Fibroblast of lung (primary cell): ENCODE results near the gene CLPTM1L. TPM values are rescaled to one million over a fixed set of nuclear protein-coding genes. Genes with fewer than 3 reads are reported as not detected.

Experiments used
- DNase-seq, 2 donors: peaks; one replicate each; pipeline versions ENCODE4 v3.0.0 to v3.0.0-alpha.2; 2010; ENCODE audit warnings: low read depth in 2 of 2
- H2AFZ ChIP-seq: 2 replicates; pipeline ENCODE4 v1.5.1; 2012; ENCODE audit warnings: low read length, control low read depth, inconsistent platforms
- H3K27ac ChIP-seq: 2 replicates; pipeline ENCODE4 v1.5.1; 2011; ENCODE audit warnings: low read length, control low read depth; ENCODE audit not compliant: insufficient read depth
- H3K27me3 ChIP-seq: 2 replicates; pipeline ENCODE4 v1.5.1; 2011; ENCODE audit warnings: mild to moderate bottlenecking, low read length; ENCODE audit not compliant: control insufficient read depth, insufficient read depth
- H3K36me3 ChIP-seq: 2 replicates; pipeline ENCODE4 v1.5.1; 2011; ENCODE audit warnings: low read length; ENCODE audit not compliant: control insufficient read depth, insufficient read depth
- H3K4me1 ChIP-seq: 2 replicates; pipeline ENCODE4 v1.5.1; 2011; ENCODE audit warnings: low read length; ENCODE audit not compliant: control insufficient read depth, insufficient read depth; ENCODE audit errors: extremely low read depth
- H3K4me2 ChIP-seq: 2 replicates; pipeline ENCODE4 v1.5.1; 2011; ENCODE audit warnings: low read length, control low read depth; ENCODE audit not compliant: insufficient read depth; ENCODE audit errors: extremely low read depth
- H3K4me3 ChIP-seq, 4 experiments: fragments of 200-600 bp in 1 of 4; sonication (generic) in 1 of 4; replicated peaks in 1 of 4; 2 replicates each; pipeline ENCODE4 v1.5.1; 2011 to 2016; ENCODE audit warnings: low read length in 4 of 4, low read depth in 3 of 4, mild to moderate bottlenecking in 3 of 4, control low read depth in 2 of 4, inconsistent platforms in 1 of 4, mixed read lengths in 1 of 4; ENCODE audit not compliant: insufficient read depth in 1 of 4; ENCODE audit errors: control extremely low read depth in 1 of 4
- H3K79me2 ChIP-seq: 2 replicates; pipeline ENCODE4 v1.5.1; 2012; ENCODE audit warnings: mild to moderate bottlenecking, low read length, inconsistent platforms; ENCODE audit not compliant: control insufficient read depth, insufficient read depth
- H3K9ac ChIP-seq: 2 replicates; pipeline ENCODE4 v1.5.1; 2011; ENCODE audit warnings: mild to moderate bottlenecking, low read length, control low read depth; ENCODE audit not compliant: insufficient read depth
- H3K9me3 ChIP-seq: 2 replicates; pipeline ENCODE4 v1.5.1; 2012; ENCODE audit warnings: low read depth, low read length; ENCODE audit not compliant: control insufficient read depth, insufficient read depth
- H4K20me1 ChIP-seq: 2 replicates; pipeline ENCODE4 v1.5.1; 2011; ENCODE audit warnings: low read length; ENCODE audit not compliant: control insufficient read depth, insufficient read depth; ENCODE audit errors: extremely low read depth
- EZH2 ChIP-seq: IDR thresholded peaks from 2 replicates; pipeline ENCODE4 v1.5.1; 2012; ENCODE audit warnings: low read length, control low read depth, mild to moderate bottlenecking; ENCODE audit errors: missing control alignments
- polyA plus RNA-seq, 2 donors: library from polyadenylated mRNA; depleted of rRNA in 1 of 2; stranded (reverse) in 1 of 2; unstranded in 1 of 2; fragments of >200 nt; gene quantifications; 2 replicates each; pipeline ENCODE4 v1.2.1, GENCODE V29; 2011 to 2012; ENCODE audit warnings: missing spikeins in 1 of 2
- total RNA-seq: library from RNA; depleted of rRNA; stranded (reverse); fragments of >200 nt; gene quantifications from 2 replicates; pipeline ENCODE4 v1.2.1, GENCODE V29; 2014
- TF ChIP-seq, protein P1 (sequence below), 2 donors: IDR thresholded peaks in 1 of 2; conservative IDR thresholded peaks in 1 of 2; 1 replicate in 1 of 2; 2 replicates in 1 of 2; pipeline ENCODE4 v1.5.1; 2011 to 2012; ENCODE audit warnings: low read length in 2 of 2, control low read depth in 1 of 2, inconsistent platforms in 1 of 2, low read depth in 1 of 2, mild to moderate bottlenecking in 1 of 2

Gene CLPTM1L
- total and polyA plus RNA-seq, 2 donors (not counting 1 experiment from before 2014, with no cell fraction given), result 89.3 to 215 TPM

DNA sequence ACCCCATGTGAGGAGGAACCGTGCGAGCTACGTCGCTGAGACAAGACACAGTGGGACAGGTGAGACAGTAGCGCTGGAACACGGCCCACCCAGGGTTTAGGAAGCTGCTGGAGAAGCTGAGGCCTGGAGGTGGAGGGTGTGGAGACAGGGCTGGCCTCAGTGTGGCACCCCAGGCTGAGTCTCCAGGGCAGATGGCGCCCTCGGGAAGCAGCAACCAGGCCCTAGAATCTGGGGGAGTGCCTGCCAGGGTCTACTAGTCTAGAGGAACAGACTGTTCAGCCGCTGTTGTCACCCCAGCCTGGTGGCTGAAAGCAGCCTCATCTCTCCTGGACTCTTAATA lies 45.4 kb downstream of the CLPTM1L start:
- Histone ChIP-seq H3K9ac (no peak overlapping the region), H3K4me3 (no peak overlapping the region)

DNA sequence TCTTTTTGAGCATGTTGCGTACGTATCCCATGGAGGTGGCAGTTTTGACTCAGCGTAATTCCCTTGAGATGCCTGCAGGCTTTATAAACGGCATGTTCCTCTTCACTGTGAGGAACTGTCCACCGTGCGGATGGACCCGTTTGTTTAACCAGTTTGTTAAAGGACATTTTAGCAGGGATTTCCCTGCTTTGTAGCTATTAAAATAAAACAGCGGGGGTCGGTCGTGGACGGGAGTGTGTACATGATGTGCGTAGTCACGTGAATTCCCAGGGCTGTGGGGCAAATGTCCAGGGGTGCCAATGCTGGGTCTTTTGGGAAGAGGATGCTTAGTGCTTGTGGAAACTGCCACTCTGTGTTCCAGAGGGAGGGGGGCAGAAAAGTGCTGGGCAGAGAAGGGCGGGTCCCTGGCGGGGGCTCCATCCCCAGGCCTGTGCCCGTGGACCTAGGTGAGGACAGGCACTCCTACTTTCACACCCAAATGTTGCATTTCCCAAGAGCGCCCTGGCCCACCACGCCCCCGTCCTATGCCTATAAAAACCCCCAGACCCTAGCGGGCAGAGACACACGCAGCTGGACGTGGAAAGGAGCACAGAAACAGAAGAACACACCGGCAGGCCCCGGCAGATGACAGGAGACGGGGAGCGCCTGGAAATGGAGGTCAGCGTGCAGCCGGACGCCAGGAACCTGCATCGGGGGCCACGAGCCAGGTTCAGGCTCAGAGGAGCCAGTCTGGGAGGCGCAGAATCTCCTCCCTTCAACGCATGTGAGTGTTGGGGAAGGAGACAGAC lies 46.0 kb downstream of the CLPTM1L start:
- Histone ChIP-seq H4K20me1 (no peaks in the 10 kb centered on the region), H3K4me2 (no peak overlapping the region), H3K27ac (no peak overlapping the region), H3K36me3 (no peaks in the 10 kb centered on the region), H3K79me2 (no peaks in the 10 kb centered on the region), H2AFZ (no peak overlapping the region), H3K27me3 (peaks cover 5% of the 10 kb centered on the region), H3K4me1 (no peaks in the 10 kb centered on the region), H3K4me3 (no peak overlapping the region), H3K9me3 (no peaks in the 10 kb centered on the region), H3K9ac (no peak overlapping the region)
- no peak for TF ChIP-seq EZH2
- TF ChIP-seq, protein P1, sequence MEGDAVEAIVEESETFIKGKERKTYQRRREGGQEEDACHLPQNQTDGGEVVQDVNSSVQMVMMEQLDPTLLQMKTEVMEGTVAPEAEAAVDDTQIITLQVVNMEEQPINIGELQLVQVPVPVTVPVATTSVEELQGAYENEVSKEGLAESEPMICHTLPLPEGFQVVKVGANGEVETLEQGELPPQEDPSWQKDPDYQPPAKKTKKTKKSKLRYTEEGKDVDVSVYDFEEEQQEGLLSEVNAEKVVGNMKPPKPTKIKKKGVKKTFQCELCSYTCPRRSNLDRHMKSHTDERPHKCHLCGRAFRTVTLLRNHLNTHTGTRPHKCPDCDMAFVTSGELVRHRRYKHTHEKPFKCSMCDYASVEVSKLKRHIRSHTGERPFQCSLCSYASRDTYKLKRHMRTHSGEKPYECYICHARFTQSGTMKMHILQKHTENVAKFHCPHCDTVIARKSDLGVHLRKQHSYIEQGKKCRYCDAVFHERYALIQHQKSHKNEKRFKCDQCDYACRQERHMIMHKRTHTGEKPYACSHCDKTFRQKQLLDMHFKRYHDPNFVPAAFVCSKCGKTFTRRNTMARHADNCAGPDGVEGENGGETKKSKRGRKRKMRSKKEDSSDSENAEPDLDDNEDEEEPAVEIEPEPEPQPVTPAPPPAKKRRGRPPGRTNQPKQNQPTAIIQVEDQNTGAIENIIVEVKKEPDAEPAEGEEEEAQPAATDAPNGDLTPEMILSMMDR (conservative IDR thresholded peaks at IDR 0.05 in 1 of 2, IDR thresholded peaks at IDR 0.05 in 1 of 2; ENCODE audit: low read depth in 1 of 2, low read length in 2 of 2), result no peak
- DNase-seq, result no peak

More for the DNA sequence above, 45.4 kb downstream of the CLPTM1L start:
- no peaks in the 10 kb centered on the region for H3K79me2 ChIP-seq
- TF ChIP-seq, protein P1 (conservative IDR thresholded peaks at IDR 0.05 in 1 of 2, IDR thresholded peaks at IDR 0.05 in 1 of 2; ENCODE audit: low read depth in 1 of 2, low read length in 2 of 2), result no peak
- no peak for TF ChIP-seq EZH2
- H4K20me1 ChIP-seq, result no peaks in the 10 kb centered on the region
- peaks cover 5% of the 10 kb centered on the region for H3K27me3 ChIP-seq
- H3K9me3 ChIP-seq, result no peaks in the 10 kb centered on the region
- H2AFZ ChIP-seq, result no peak overlapping the region
- H3K4me2 ChIP-seq, result no peak overlapping the region
- H3K27ac ChIP-seq, result no peak overlapping the region
- DNase-seq, result no peak
- H3K36me3 ChIP-seq, result no peaks in the 10 kb centered on the region
- no peaks in the 10 kb centered on the region for H3K4me1 ChIP-seq

DNA sequence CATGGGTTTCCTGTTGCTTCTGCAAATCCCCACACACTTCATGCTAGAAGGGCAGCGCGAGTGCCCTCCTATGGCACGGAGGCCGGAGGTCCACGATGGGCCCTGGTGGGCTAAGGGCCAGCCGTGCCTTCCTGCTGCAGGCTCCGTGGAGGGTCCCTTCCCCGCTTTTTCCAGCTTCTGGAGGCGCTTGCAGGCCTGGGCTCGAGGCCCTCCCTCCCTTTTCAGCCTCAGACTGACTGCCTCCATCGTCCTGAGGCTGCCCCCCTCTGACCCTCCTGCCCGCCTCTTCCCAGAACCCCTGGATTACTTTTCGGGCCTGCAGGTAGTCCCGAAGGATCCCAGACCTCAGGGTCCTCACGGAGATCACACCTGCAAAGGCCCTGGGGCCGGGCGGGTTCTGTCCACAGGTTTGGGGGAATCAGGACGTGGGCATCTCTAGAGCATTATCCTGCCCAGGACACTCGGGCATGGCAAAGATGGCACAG lies 46.8 kb downstream of the CLPTM1L start:
- H3K9ac ChIP-seq, result no peak overlapping the region
- H4K20me1 ChIP-seq, result no peaks in the 10 kb centered on the region
- no peak overlapping the region for H3K27ac ChIP-seq
- H3K4me2 ChIP-seq, result no peak overlapping the region
- H3K4me1 ChIP-seq, result no peaks in the 10 kb centered on the region
- H2AFZ ChIP-seq, result no peak overlapping the region
- no peaks in the 10 kb centered on the region for H3K79me2 ChIP-seq
- no peak for DNase-seq
- no peaks in the 10 kb centered on the region for H3K9me3 ChIP-seq
- no peaks in the 10 kb centered on the region for H3K36me3 ChIP-seq
- H3K4me3 ChIP-seq, result no peak overlapping the region
- no peak for TF ChIP-seq EZH2
- TF ChIP-seq, protein P1 (conservative IDR thresholded peaks at IDR 0.05 in 1 of 2, IDR thresholded peaks at IDR 0.05 in 1 of 2; ENCODE audit: low read depth in 1 of 2, low read length in 2 of 2), result no peak
- peaks cover 5% of the 10 kb centered on the region for H3K27me3 ChIP-seq
